BE2C (cell line): ENCODE results near the gene ZNF860.
"Not testable (repeated sequence)": the region's sequence is repeated elsewhere in the genome, so short reads cannot be mapped to it uniquely, and the experiment has no call there.

ENCODE experiments used
- DNase-seq: peaks from one replicate; pipeline ENCODE4 v3.0.0-alpha.2; 2020
- H3K27me3 ChIP-seq: fragments of 250-450 bp; sonication (Bioruptor Pico); 2 replicates; pipeline ENCODE4 v1.5.1; 2020; ENCODE audit warnings: mild to moderate bottlenecking
- H3K36me3 ChIP-seq: fragments of 250-450 bp; sonication (Bioruptor Pico); 2 replicates; pipeline ENCODE4 v1.5.1; 2020; ENCODE audit warnings: mild to moderate bottlenecking
- H3K4me1 ChIP-seq: fragments of 250-450 bp; sonication (Bioruptor Pico); 2 replicates; pipeline ENCODE4 v1.5.1; 2020
- H3K4me3 ChIP-seq: 2 replicates; pipeline ENCODE4 v1.5.1; 2011; ENCODE audit warnings: low read depth, low read length
- H3K9me3 ChIP-seq: fragments of 250-450 bp; sonication (Bioruptor Pico); 2 replicates; pipeline ENCODE4 v1.5.1; 2020
- CTCF ChIP-seq: IDR thresholded peaks from 2 replicates; pipeline ENCODE4 v1.5.1; 2012; ENCODE audit warnings: mild to moderate bottlenecking, low read depth, low read length

The ZNF860 gene

GRCh38 chr3:31993843-31994242, 12.3 kb downstream of the ZNF860 start:
- DNase-seq: no peak
- TF ChIP-seq CTCF: no peak

GRCh38 chr3:31995026-31995425, 13.5 kb downstream of the ZNF860 start:
- H3K4me3 ChIP-seq, DNase-seq, H3K4me1 ChIP-seq, H3K9me3 ChIP-seq, H3K36me3 ChIP-seq, H3K27me3 ChIP-seq: not testable (repeated sequence)

More at GRCh38 chr3:31993843-31994242, 12.3 kb downstream of the ZNF860 start:
- H3K4me3 ChIP-seq: no peak overlapping the region
- H3K36me3 ChIP-seq: no peaks in the 10 kb centered on the region
- no peaks in the 10 kb centered on the region for H3K4me1 ChIP-seq
- H3K27me3 ChIP-seq: no peaks in the 10 kb centered on the region
- H3K9me3 ChIP-seq: no peaks in the 10 kb centered on the region

GRCh38 chr3:31996195-31996594, 14.6 kb downstream of the ZNF860 start:
- no peaks in the 10 kb centered on the region for H3K36me3 ChIP-seq
- no peaks in the 10 kb centered on the region for H3K9me3 ChIP-seq
- DNase-seq: no peak
- H3K4me1 ChIP-seq: no peaks in the 10 kb centered on the region
- no peak overlapping the region for H3K4me3 ChIP-seq
- no peaks in the 10 kb centered on the region for H3K27me3 ChIP-seq
- TF ChIP-seq CTCF: no peak

GRCh38 chr3:31997500-31997899, 15.9 kb downstream of the ZNF860 start:
- H3K36me3 ChIP-seq: no peaks in the 10 kb centered on the region
- TF ChIP-seq CTCF: no peak
- no peak for DNase-seq
- H3K4me1 ChIP-seq: no peaks in the 10 kb centered on the region
- no peaks in the 10 kb centered on the region for H3K27me3 ChIP-seq
- H3K4me3 ChIP-seq: no peak overlapping the region
- no peaks in the 10 kb centered on the region for H3K9me3 ChIP-seq

GRCh38 chr3:31999907-32000439, 18.4 kb downstream of the ZNF860 start:
- Histone ChIP-seq H3K36me3 (no peaks in the 10 kb centered on the region), H3K4me3 (no peak overlapping the region), H3K4me1 (no peaks in the 10 kb centered on the region), H3K27me3 (no peaks in the 10 kb centered on the region), H3K9me3 (no peaks in the 10 kb centered on the region)
- DNase-seq: no peak
- no peak for TF ChIP-seq CTCF

GRCh38 chr3:32000877-32001276, 19.3 kb downstream of the ZNF860 start:
- Histone ChIP-seq H3K27me3 (no peaks in the 10 kb centered on the region), H3K4me3 (no peak overlapping the region), H3K9me3 (no peaks in the 10 kb centered on the region), H3K36me3 (no peaks in the 10 kb centered on the region), H3K4me1 (no peaks in the 10 kb centered on the region)
- TF ChIP-seq CTCF: no peak
- DNase-seq: no peak
